ENCODE results near the gene CLEC14A. TPM values are rescaled to one million over a fixed set of nuclear protein-coding genes. Genes with fewer than 3 reads are reported as not detected.
A peak's percentile ranks its signal among the peaks of the same experiment; 100 is the strongest.

CLEC14A gene
- total RNA-seq, 1 donor from 2014 or later, result not detected

DNA sequence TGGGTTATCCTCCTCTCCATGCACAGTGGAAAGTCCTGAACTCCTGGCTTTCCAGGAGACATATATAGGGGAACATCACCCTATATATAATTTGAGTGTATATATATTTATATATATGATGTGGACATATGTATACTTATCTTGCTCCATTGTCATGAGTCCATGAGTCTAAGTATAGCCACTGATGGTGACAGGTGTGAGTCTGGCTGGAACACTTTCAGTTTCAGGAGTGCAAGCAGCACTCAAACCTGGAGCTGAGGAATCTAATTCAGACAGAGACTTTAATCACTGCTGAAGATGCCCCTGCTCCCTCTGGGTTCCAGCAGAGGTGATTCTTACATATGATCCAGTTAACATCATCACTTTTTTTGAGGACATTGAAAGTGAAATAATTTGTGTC is 43.8 kb downstream of the CLEC14A start:
- DNase-seq (ENCODE audit: low read depth, low spot score), result no peak
- H3K4me1 Mint-ChIP-seq, result peaks cover 21% of the 10 kb centered on the region
- peaks cover 95% of the 10 kb centered on the region for H3K27me3 Mint-ChIP-seq (ENCODE audit: low read depth)
- H3K9me3 Mint-ChIP-seq, result no peaks in the 10 kb centered on the region
- H3K36me3 Mint-ChIP-seq (ENCODE audit: low read depth), result peaks cover 3% of the 10 kb centered on the region
- TF ChIP-seq CTCF (conservative IDR thresholded peaks at IDR 0.05), result no peak
- no peak overlapping the region for H3K27ac Mint-ChIP-seq (ENCODE audit: unreplicated experiment)
- peak overlapping the region; percentile 16 for H3K4me3 Mint-ChIP-seq

DNA sequence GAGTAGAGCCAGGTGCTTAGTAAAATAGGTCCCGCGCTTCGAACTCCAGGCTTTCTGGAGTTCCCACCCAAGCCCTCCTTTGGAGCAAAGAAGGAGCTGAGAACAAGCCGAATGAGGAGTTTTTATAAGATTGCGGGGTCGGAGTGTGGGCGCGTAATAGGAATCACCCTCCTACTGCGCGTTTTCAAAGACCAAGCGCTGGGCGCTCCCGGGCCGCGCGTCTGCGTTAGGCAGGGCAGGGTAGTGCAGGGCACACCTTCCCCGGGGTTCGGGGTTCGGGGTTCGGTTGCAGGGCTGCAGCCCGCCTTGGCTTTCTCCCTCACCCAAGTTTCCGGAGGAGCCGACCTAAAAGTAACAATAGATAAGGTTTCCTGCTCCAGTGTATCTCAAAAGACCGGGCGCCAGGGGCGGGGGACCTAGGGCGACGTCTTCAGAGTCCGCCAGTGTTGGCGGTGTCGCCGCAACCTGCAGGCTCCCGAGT is 44.6 kb downstream of the CLEC14A start:
- H3K9me3 Mint-ChIP-seq, result no peaks in the 10 kb centered on the region
- DNase-seq (ENCODE audit: low read depth, low spot score), result no peak
- no peak overlapping the region for H3K27ac Mint-ChIP-seq (ENCODE audit: unreplicated experiment)
- H3K4me1 Mint-ChIP-seq, result peaks cover 21% of the 10 kb centered on the region
- H3K4me3 Mint-ChIP-seq, result peak overlapping the region; percentile 31
- peaks cover 3% of the 10 kb centered on the region for H3K36me3 Mint-ChIP-seq (ENCODE audit: low read depth)
- peak; percentile 6 for TF ChIP-seq CTCF (conservative IDR thresholded peaks at IDR 0.05)
- H3K27me3 Mint-ChIP-seq (ENCODE audit: low read depth), result peaks cover 95% of the 10 kb centered on the region

DNA sequence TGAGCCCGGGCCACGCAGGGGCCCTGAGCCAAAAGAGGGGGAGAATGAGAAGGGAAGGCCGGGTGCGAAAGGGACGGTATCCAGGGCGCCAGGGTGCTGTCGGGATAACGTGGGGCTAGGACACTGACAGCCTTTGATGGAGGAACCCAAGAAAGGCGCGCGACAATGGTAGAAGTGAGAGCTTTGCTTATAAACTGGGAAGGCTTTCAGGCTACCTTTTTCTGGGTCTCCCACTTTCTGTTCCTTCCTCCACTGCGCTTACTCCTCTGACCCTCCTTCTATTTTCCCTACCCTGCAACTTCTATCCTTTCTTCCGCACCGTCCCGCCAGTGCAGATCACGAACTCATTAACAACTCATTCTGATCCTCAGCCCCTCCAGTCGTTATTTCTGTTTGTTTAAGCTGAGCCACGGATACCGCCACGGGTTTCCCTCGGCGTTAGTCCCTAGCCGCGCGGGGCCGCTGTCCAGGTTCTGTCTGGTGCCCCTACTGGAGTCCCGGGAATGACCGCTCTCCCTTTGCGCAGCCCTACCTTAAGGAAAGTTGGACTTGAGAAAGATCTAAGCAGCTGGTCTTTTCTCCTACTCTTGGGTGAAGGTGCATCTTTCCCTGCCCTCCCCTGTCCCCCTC is 45.2 kb downstream of the CLEC14A start:
- Mint-ChIP-seq H3K4me1 (peaks cover 21% of the 10 kb centered on the region), H3K27ac (ENCODE audit: unreplicated experiment) (no peak overlapping the region), H3K36me3 (ENCODE audit: low read depth) (peaks cover 3% of the 10 kb centered on the region), H3K27me3 (ENCODE audit: low read depth) (peaks cover 96% of the 10 kb centered on the region), H3K9me3 (peaks cover 2% of the 10 kb centered on the region), H3K4me3 (peak overlapping the region; percentile 31)
- DNase-seq (ENCODE audit: low read depth, low spot score), result no peak
- TF ChIP-seq CTCF (conservative IDR thresholded peaks at IDR 0.05), result peak; percentile 34

DNA sequence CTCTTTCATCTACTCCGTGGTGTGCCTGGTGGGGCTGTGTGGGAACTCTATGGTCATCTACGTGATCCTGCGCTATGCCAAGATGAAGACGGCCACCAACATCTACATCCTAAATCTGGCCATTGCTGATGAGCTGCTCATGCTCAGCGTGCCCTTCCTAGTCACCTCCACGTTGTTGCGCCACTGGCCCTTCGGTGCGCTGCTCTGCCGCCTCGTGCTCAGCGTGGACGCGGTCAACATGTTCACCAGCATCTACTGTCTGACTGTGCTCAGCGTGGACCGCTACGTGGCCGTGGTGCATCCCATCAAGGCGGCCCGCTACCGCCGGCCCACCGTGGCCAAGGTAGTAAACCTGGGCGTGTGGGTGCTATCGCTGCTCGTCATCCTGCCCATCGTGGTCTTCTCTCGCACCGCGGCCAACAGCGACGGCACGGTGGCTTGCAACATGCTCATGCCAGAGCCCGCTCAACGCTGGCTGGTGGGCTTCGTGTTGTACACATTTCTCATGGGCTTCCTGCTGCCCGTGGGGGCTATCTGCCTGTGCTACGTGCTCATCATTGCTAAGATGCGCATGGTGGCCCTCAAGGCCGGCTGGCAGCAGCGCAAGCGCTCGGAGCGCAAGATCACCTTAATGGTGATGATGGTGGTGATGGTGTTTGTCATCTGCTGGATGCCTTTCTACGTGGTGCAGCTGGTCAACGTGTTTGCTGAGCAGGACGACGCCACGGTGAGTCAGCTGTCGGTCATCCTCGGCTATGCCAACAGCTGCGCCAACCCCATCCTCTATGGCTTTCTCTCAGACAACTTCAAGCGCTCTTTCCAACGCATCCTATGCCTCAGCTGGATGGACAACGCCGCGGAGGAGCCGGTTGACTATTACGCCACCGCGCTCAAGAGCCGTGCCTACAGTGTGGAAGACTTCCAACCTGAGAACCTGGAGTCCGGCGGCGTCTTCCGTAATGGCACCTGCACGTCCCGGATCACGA is 46.0 kb downstream of the CLEC14A start:
- Mint-ChIP-seq H3K9me3 (peaks cover 2% of the 10 kb centered on the region), H3K4me3 (no peak overlapping the region), H3K27ac (ENCODE audit: unreplicated experiment) (no peak overlapping the region), H3K36me3 (ENCODE audit: low read depth) (peaks cover 3% of the 10 kb centered on the region), H3K27me3 (ENCODE audit: low read depth) (peaks cover 95% of the 10 kb centered on the region), H3K4me1 (peaks cover 21% of the 10 kb centered on the region)
- DNase-seq (ENCODE audit: low read depth, low spot score), result no peak
- TF ChIP-seq CTCF (conservative IDR thresholded peaks at IDR 0.05), result no peak

DNA sequence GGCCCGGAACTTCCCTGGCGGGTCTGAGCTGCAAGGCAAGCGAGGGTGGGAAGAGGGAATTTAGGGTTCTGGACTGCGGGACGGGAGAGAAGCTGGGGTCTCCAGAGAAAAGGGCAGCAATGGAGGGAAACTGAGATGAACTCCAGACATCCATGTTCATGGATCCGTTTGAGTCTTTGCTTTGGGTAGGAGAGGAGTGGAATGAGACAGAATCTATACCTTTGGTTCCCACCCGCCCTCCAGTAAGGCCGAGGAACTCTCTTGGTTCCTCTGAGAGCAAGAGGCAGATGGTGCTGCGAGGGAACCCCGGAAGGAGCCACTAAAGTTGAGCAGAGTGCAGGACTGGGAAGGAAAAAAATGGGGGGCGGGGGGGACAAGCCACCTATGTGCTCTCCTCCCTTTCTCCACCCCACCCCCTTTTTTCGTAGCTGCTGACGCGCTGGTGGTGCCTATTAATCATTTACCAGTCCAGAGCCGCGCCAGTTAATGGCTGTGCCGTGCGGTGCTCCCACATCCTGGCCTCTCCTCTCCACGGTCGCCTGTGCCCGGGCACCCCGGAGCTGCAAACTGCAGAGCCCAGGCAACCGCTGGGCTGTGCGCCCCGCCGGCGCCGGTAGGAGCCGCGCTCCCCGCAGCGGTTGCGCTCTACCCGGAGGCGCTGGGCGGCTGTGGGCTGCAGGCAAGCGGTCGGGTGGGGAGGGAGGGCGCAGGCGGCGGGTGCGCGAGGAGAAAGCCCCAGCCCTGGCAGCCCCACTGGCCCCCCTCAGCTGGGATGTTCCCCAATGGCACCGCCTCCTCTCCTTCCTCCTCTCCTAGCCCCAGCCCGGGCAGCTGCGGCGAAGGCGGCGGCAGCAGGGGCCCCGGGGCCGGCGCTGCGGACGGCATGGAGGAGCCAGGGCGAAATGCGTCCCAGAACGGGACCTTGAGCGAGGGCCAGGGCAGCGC is 47.0 kb downstream of the CLEC14A start:
- peaks cover 95% of the 10 kb centered on the region for H3K27me3 Mint-ChIP-seq (ENCODE audit: low read depth)
- H3K4me1 Mint-ChIP-seq, result peaks cover 21% of the 10 kb centered on the region
- peaks cover 2% of the 10 kb centered on the region for H3K9me3 Mint-ChIP-seq
- no peak for DNase-seq (ENCODE audit: low read depth, low spot score)
- peaks cover 3% of the 10 kb centered on the region for H3K36me3 Mint-ChIP-seq (ENCODE audit: low read depth)
- H3K27ac Mint-ChIP-seq (ENCODE audit: unreplicated experiment), result no peak overlapping the region
- peak overlapping the region; percentile 73 for H3K4me3 Mint-ChIP-seq
- TF ChIP-seq CTCF (conservative IDR thresholded peaks at IDR 0.05), result peak; percentile 44
